ENCODE measurements around the gene STXBP1. TPM values are rescaled to one million over a fixed set of nuclear protein-coding genes. Genes with fewer than 3 reads are reported as not detected.
A peak's percentile ranks its signal among the peaks of the same experiment; 100 is the strongest.

The STXBP1 gene
- polyA plus RNA-seq, 3 donors, result 0.27 to 0.59 TPM; not detected in 1

GRCh38 chr9:127700594-127701255 lies 88.6 kb downstream of the STXBP1 start:
- Mint-ChIP-seq H3K9me3 (peaks cover 0 to 5% (median 2%) of the 10 kb centered on the region in 7 donors), H3K27ac (peak overlapping the region in 5 of 7 donors; percentile 51 to 93 (median 90)), H3K36me3 (no peaks in the 10 kb centered on the region), H3K27me3 (ENCODE audit: low read depth in 3 of 3) (peaks cover 1 to 8% (median 3%) of the 10 kb centered on the region in 3 donors), H3K4me3 (no peak overlapping the region), H3K4me1 (peaks cover 16% of the 10 kb centered on the region)
- Histone ChIP-seq H4K20me1 (ENCODE audit: insufficient read depth, low read length) (no peaks in the 10 kb centered on the region), H3K4me2 (replicated peaks; ENCODE audit: extremely low read depth, low read length, poor library complexity, severe bottlenecking) (no peak overlapping the region), H3K4me3 (replicated peaks in 1 of 3; ENCODE audit: low read depth in 2 of 3, low read length in 3 of 3) (no peak overlapping the region), H3K4me1 (ENCODE audit: control insufficient read depth in 1 of 2, insufficient read depth in 2 of 2, low read length in 2 of 2) (peaks cover 7 to 8% of the 10 kb centered on the region in 2 donors), H3K27ac (ENCODE audit: low read depth in 1 of 2, low read length in 2 of 2) (peak overlapping the region in 1 of 2 donors; percentile 82), H3K9me3 (replicated peaks in 1 of 2; ENCODE audit: control insufficient read depth in 1 of 2, insufficient read depth in 1 of 2, low read length in 2 of 2) (no peaks in the 10 kb centered on the region), H2AFZ (ENCODE audit: insufficient read depth, low read depth, low read length, poor library complexity, severe bottlenecking) (peak overlapping the region; percentile 57), H3K27me3 (ENCODE audit: control insufficient read depth in 2 of 2, insufficient read depth in 2 of 2, low read length in 2 of 2) (no peaks in the 10 kb centered on the region), H3K9ac (ENCODE audit: insufficient read depth, low read length, poor library complexity, severe bottlenecking) (no peak overlapping the region), H3K79me2 (ENCODE audit: insufficient read depth, low read length) (no peaks in the 10 kb centered on the region), H3K36me3 (replicated peaks in 1 of 2; ENCODE audit: control insufficient read depth in 1 of 2, insufficient read depth in 2 of 2, low read length in 2 of 2) (no peaks in the 10 kb centered on the region)
- DNase-seq, result no peak
- WGBS (ENCODE audit: insufficient coverage), result 100% methylated on average over 4 of the region's 5 CpGs
- TF ChIP-seq CTCF (IDR thresholded peaks at IDR 0.05), result no peak
- intact Hi-C loops (cut with micrococcal nuclease), result no loop called here

DNA sequence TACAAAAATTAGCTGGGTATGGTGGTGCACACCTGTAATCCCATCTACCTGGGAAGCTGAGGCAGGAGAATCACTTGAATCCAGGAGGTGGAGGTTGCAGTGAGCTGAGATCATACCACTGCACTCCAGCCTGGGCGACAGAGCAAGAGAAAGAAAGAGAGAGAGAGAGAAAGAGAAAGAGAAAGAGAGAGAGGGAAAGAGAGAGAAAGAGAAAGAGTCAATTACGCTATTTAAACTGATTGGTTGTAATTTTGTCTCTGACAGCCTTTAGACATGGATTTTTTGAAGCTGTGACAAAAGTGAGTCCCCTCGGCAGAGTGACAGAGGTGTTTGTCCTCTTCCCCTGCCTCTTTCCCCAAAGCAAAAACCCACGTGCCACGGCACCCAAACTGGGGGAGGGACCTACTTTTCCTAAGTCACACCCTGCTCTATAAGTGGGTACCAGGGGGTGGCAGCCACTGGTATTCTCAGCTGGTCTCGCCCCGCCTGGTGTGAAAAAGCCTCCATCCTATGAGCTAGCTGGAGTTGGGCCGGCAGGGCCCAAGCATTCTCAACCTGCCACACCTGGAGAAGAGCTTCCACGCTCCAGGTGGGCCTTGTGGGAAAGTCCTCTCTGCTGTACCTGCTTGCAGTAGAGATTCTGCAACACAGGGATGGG lies 91.3 kb downstream of the STXBP1 start:
- Histone ChIP-seq H3K4me2 (replicated peaks; ENCODE audit: extremely low read depth, low read length, poor library complexity, severe bottlenecking) (no peak overlapping the region), H4K20me1 (ENCODE audit: insufficient read depth, low read length) (no peaks in the 10 kb centered on the region), H3K36me3 (replicated peaks in 1 of 2; ENCODE audit: control insufficient read depth in 1 of 2, insufficient read depth in 2 of 2, low read length in 2 of 2) (no peaks in the 10 kb centered on the region), H3K4me1 (ENCODE audit: control insufficient read depth in 1 of 2, insufficient read depth in 2 of 2, low read length in 2 of 2) (peaks cover 7 to 8% of the 10 kb centered on the region in 2 donors), H3K79me2 (ENCODE audit: insufficient read depth, low read length) (no peaks in the 10 kb centered on the region), H3K9ac (ENCODE audit: insufficient read depth, low read length, poor library complexity, severe bottlenecking) (no peak overlapping the region), H2AFZ (ENCODE audit: insufficient read depth, low read depth, low read length, poor library complexity, severe bottlenecking) (no peak overlapping the region), H3K4me3 (replicated peaks in 1 of 3; ENCODE audit: low read depth in 2 of 3, low read length in 3 of 3) (no peak overlapping the region), H3K27me3 (ENCODE audit: control insufficient read depth in 2 of 2, insufficient read depth in 2 of 2, low read length in 2 of 2) (no peaks in the 10 kb centered on the region), H3K9me3 (replicated peaks in 1 of 2; ENCODE audit: control insufficient read depth in 1 of 2, insufficient read depth in 1 of 2, low read length in 2 of 2) (no peaks in the 10 kb centered on the region), H3K27ac (ENCODE audit: low read depth in 1 of 2, low read length in 2 of 2) (no peak overlapping the region)
- intact Hi-C loops (cut with micrococcal nuclease), result no loop called here
- no peak for DNase-seq
- Mint-ChIP-seq H3K27ac (peak overlapping the region in 1 of 7 donors; percentile 61), H3K36me3 (no peaks in the 10 kb centered on the region), H3K4me3 (no peak overlapping the region), H3K4me1 (peaks cover 19% of the 10 kb centered on the region), H3K27me3 (ENCODE audit: low read depth in 3 of 3) (peaks cover 1 to 6% (median 4%) of the 10 kb centered on the region in 3 donors), H3K9me3 (peaks cover under 1 to 5% (median 2%) of the 10 kb centered on the region in 7 donors)
- no peak for TF ChIP-seq CTCF (IDR thresholded peaks at IDR 0.05)
- 100% methylated on average over 2 of the region's 9 CpGs for WGBS (ENCODE audit: insufficient coverage)
